ENCODE data around the gene MPRIP. TPM values are rescaled to one million over a fixed set of nuclear protein-coding genes. Genes with fewer than 3 reads are reported as not detected.

Gene MPRIP
- total RNA-seq, 1 experiment from 2014 or later, result 132 TPM

DNA sequence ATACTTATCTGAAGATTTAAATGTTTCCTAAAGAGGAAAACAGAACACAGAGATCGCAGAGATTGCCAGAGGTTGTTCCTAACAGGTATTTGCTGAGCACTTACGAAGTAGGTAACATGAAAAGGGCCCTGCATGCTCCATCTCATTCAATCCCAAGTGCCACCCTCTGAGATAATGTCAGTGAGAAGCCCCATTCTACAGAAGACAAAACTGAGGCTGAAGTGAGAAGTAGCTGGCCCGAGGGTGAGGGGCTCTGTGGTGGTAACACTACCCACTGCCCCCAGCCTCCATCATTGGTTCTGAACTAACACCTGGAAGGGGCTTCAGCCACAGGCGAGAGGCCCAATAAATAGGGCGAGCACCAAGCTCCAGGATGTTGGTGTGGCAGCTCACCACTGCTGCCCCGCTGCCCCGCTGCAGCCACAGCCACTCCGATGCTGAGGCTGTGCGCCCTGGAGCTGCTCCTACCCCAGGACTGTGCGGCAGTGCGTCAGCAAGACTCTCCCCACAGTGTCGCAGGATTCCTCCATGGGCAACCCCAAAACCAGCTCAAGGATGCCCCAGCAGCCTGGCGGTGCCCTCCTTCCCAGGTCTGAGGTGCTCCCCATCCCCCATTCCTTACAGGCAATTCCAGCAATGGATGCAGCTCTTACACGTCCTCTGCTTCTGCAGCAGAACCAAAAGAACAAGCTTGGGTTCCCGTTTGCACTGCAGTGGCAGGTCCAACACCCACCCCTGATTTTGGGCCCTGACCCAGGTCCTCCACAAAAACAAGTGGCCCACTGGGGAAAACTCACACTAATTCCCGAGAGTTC lies 184.4 kb downstream of the MPRIP start:
- Mint-ChIP-seq H3K4me3 (no peak overlapping the region), H3K36me3 (ENCODE audit: insufficient read depth in 1 of 3, low read depth in 3 of 3) (peaks cover 38 to 93% (median 86%) of the 10 kb centered on the region in 3 experiments; a peak in 6 of 7 replicates), H3K4me1 (no peaks in the 10 kb centered on the region), H3K27me3 (ENCODE audit: low read depth) (no peaks in the 10 kb centered on the region), H3K9me3 (no peaks in the 10 kb centered on the region), H3K27ac (no peak overlapping the region)
- H3T11ph ChIP-seq (ENCODE audit: low read length), result no peak overlapping the region
- no peaks in the 10 kb centered on the region for H3K27me3 ChIP-seq (ENCODE audit: insufficient read depth, low read length)
- no peak overlapping the region for H4K5ac ChIP-seq (ENCODE audit: insufficient read length, low read depth, low read length)
- no peaks in the 10 kb centered on the region for H3K23me2 ChIP-seq (ENCODE audit: insufficient read length, low read depth, low read length, poor library complexity, severe bottlenecking)
- H2BK12ac ChIP-seq (ENCODE audit: insufficient read length, low read depth, low read length), result no peak overlapping the region
- H3K14ac ChIP-seq (ENCODE audit: insufficient read depth, low read length), result no peak overlapping the region
- no peak overlapping the region for H3K4ac ChIP-seq (ENCODE audit: low read depth, low read length)
- H3K4me2 ChIP-seq (ENCODE audit: insufficient read depth, insufficient read length, low read length), result no peak overlapping the region
- H2BK20ac ChIP-seq (ENCODE audit: low read depth, low read length, poor library complexity, severe bottlenecking), result no peak overlapping the region
- H4K20me1 ChIP-seq (ENCODE audit: control insufficient read depth, insufficient read depth, insufficient read length), result no peaks in the 10 kb centered on the region
- H4K91ac ChIP-seq (ENCODE audit: insufficient read length, low read depth, low read length), result no peak overlapping the region
- DNase-seq, result no peak
- no peak overlapping the region for H2AK5ac ChIP-seq (ENCODE audit: insufficient read length, low read length)
- H2BK120ac ChIP-seq (ENCODE audit: low read depth, low read length, poor library complexity, severe bottlenecking), result no peak overlapping the region
- no peak overlapping the region for H3K23ac ChIP-seq (ENCODE audit: insufficient read length, low read depth, low read length)
- WGBS (ENCODE audit: extremely low coverage, insufficient read length, low lambda C conversion rate), result no CpG with 5 or more reads among the region's 16 CpGs
- H3K18ac ChIP-seq (ENCODE audit: insufficient read length, low read depth, low read length), result no peak overlapping the region
- no peaks in the 10 kb centered on the region for H3K9me3 ChIP-seq (ENCODE audit: control insufficient read depth, low read depth, low read length)
- H2BK5ac ChIP-seq (ENCODE audit: insufficient read length, low read length), result no peak overlapping the region
- no peaks in the 10 kb centered on the region for H3K4me1 ChIP-seq (ENCODE audit: insufficient read depth, low read length)
- no peaks in the 10 kb centered on the region for H3K79me1 ChIP-seq (ENCODE audit: insufficient read depth, low read depth, low read length, poor library complexity, severe bottlenecking)
- H3K9ac ChIP-seq (ENCODE audit: extremely low read depth, insufficient read length, low read length), result no peak overlapping the region
- no peak overlapping the region for H2BK15ac ChIP-seq (ENCODE audit: low read depth, low read length)
- H3K27ac ChIP-seq (ENCODE audit: insufficient read length, low read depth, low read length), result no peak overlapping the region
- H3K56ac ChIP-seq (ENCODE audit: insufficient read length, low read depth, low read length), result no peak overlapping the region
- H2AFZ ChIP-seq (ENCODE audit: low read length), result no peak overlapping the region
- H3K79me2 ChIP-seq (ENCODE audit: insufficient read depth, low read length), result no peaks in the 10 kb centered on the region
- H4K8ac ChIP-seq (replicated peaks; ENCODE audit: insufficient read length, low read depth, low read length), result no peak overlapping the region
- TF ChIP-seq, protein P1, sequence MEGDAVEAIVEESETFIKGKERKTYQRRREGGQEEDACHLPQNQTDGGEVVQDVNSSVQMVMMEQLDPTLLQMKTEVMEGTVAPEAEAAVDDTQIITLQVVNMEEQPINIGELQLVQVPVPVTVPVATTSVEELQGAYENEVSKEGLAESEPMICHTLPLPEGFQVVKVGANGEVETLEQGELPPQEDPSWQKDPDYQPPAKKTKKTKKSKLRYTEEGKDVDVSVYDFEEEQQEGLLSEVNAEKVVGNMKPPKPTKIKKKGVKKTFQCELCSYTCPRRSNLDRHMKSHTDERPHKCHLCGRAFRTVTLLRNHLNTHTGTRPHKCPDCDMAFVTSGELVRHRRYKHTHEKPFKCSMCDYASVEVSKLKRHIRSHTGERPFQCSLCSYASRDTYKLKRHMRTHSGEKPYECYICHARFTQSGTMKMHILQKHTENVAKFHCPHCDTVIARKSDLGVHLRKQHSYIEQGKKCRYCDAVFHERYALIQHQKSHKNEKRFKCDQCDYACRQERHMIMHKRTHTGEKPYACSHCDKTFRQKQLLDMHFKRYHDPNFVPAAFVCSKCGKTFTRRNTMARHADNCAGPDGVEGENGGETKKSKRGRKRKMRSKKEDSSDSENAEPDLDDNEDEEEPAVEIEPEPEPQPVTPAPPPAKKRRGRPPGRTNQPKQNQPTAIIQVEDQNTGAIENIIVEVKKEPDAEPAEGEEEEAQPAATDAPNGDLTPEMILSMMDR (conservative IDR thresholded peaks at IDR 0.05), result no peak

Measured in H9 (cell line).